ENCODE results near the gene KRT38. TPM values are rescaled to one million over a fixed set of nuclear protein-coding genes. Genes with fewer than 3 reads are reported as not detected.

KRT38 gene
- not detected for polyA plus RNA-seq (2013, experiment 1 of 2; ENCODE audit: insufficient read length)
- not detected for polyA plus RNA-seq (2013, experiment 2 of 2; ENCODE audit: insufficient read length)

- no peak for DNase-seq
These were observed at the start of gene KRT38 for GRCh38 chr17:41440531-41441033. Gene KRT38, minus strand, starts transcription at chr17:41440983. Its CDS starts 62 bp downstream, at chr17:41440921.

GRCh38 chr17:41489531-41489930, 48.7 kb upstream of the KRT38 start, which contains the start of gene KRT36:
Gene KRT36, minus strand, starts transcription at chr17:41489910. Its CDS starts 46 bp downstream, at chr17:41489864.
- DNase-seq, result no peak

GRCh38 chr17:41486809-41487530, 46.2 kb upstream of the KRT38 start:
- DNase-seq, result no peak

- DNase-seq, result no peak
These were observed 45.5 kb upstream of the KRT38 start for GRCh38 chr17:41486316-41486715.

GRCh38 chr17:41484920-41485904, 44.4 kb upstream of the KRT38 start:
- DNase-seq, result no peak

- no peak for DNase-seq
These were observed 43.4 kb upstream of the KRT38 start for GRCh38 chr17:41483991-41484826.

GRCh38 chr17:41483531-41483930, 42.7 kb upstream of the KRT38 start:
- no peak for DNase-seq

- DNase-seq, result no peak
These were observed 40.3 kb upstream of the KRT38 start, which contains the start of gene KRT35 for GRCh38 chr17:41481036-41481435. Gene KRT35, minus strand, starts transcription at chr17:41481151. Its CDS starts 54 bp downstream, at chr17:41481097.

- no peak for DNase-seq
These were observed 39.8 kb upstream of the KRT38 start for GRCh38 chr17:41480581-41480980.

- DNase-seq, result no peak
These were observed 39.4 kb upstream of the KRT38 start for GRCh38 chr17:41480136-41480535.

GRCh38 chr17:41478237-41478636, 37.5 kb upstream of the KRT38 start:
- no peak for DNase-seq

- DNase-seq, result no peak
These were observed 36.4 kb upstream of the KRT38 start for GRCh38 chr17:41476866-41477815.

- no peak for DNase-seq
These were observed 34.6 kb upstream of the KRT38 start for GRCh38 chr17:41475421-41475820.

GRCh38 chr17:41474863-41475262, 34.1 kb upstream of the KRT38 start:
- no peak for DNase-seq

- no peak for DNase-seq
These were observed 27.6 kb upstream of the KRT38 start for GRCh38 chr17:41468346-41468745.

GRCh38 chr17:41467561-41467960, 26.8 kb upstream of the KRT38 start:
- DNase-seq, result no peak

- no peak for DNase-seq
These were observed 26.2 kb upstream of the KRT38 start, which contains the start of gene KRT32 for GRCh38 chr17:41466988-41467387. Gene KRT32, minus strand, starts transcription at chr17:41467386. Its CDS starts 61 bp downstream, at chr17:41467325.

- peak; percentile 88 for DNase-seq
These were observed 23.9 kb upstream of the KRT38 start for GRCh38 chr17:41464682-41465081.

- DNase-seq, result no peak
These were observed 23.4 kb upstream of the KRT38 start for GRCh38 chr17:41464173-41464572.

GRCh38 chr17:41463746-41464145, 23.0 kb upstream of the KRT38 start:
- no peak for DNase-seq

GRCh38 chr17:41462705-41463104, 21.9 kb upstream of the KRT38 start:
- no peak for DNase-seq

Data from fibroblast of skin of abdomen (primary cell).